Anterior cingulate cortex (tissue), 58 donors: ENCODE measurements around the gene RXFP4.
"Not testable (repeated sequence)": the region's sequence is repeated elsewhere in the genome, so short reads cannot be mapped to it uniquely, and the experiment has no call there.

ENCODE experiments used
- DNase-seq, 58 donors: peaks; one replicate each; lab custom pipeline; 2025; lab: John Stamatoyannopoulos, UW

The RXFP4 gene

GRCh38 chr1:155929057-155929456 is 12.4 kb upstream of the RXFP4 start:
- no peak for DNase-seq

- DNase-seq, result not testable (repeated sequence)
Measured at GRCh38 chr1:155930725-155931124, 10.7 kb upstream of the RXFP4 start.

GRCh38 chr1:155931332-155932038 is 10.0 kb upstream of the RXFP4 start:
- DNase-seq, result no peak

- no peak for DNase-seq
Measured at GRCh38 chr1:155932081-155932480, 9.4 kb upstream of the RXFP4 start.

GRCh38 chr1:155932487-155932886 is 9.0 kb upstream of the RXFP4 start:
- DNase-seq, result no peak

GRCh38 chr1:155933591-155934096 is 7.8 kb upstream of the RXFP4 start:
- DNase-seq, result no peak

GRCh38 chr1:155934097-155934935 is 7.1 kb upstream of the RXFP4 start, which contains the start of gene KHDC4:
Gene KHDC4 (minus strand): TSS chr1:155934413. CDS start chr1:155934373, 40 bp downstream.
- peak; percentile 64 to 98 (median 95) for DNase-seq

GRCh38 chr1:155934936-155935590 is 6.4 kb upstream of the RXFP4 start:
- DNase-seq, result no peak

GRCh38 chr1:155938220-155938627 is 3.2 kb upstream of the RXFP4 start:
- DNase-seq, result peak in 16 of 58 donors; percentile 6 to 78 (median 20)

- no peak for DNase-seq
Measured at GRCh38 chr1:155940482-155940992, 901 bp upstream of the RXFP4 start.

- no peak for DNase-seq
Measured at GRCh38 chr1:155941845-155942531, 550 bp downstream of the RXFP4 start.

GRCh38 chr1:155942578-155943141 is 1.2 kb downstream of the RXFP4 start:
- DNase-seq, result no peak

- DNase-seq, result no peak
Measured at GRCh38 chr1:155944444-155944799, 3.0 kb downstream of the RXFP4 start.

GRCh38 chr1:155946633-155947219 is 5.3 kb downstream of the RXFP4 start:
- no peak for DNase-seq

GRCh38 chr1:155947292-155947691 is 5.9 kb downstream of the RXFP4 start:
- DNase-seq, result no peak

- no peak for DNase-seq
Measured at GRCh38 chr1:155947741-155948140, 6.3 kb downstream of the RXFP4 start.

- no peak for DNase-seq
Measured at GRCh38 chr1:155950829-155951228, 9.4 kb downstream of the RXFP4 start.

- DNase-seq, result no peak
Measured at GRCh38 chr1:155951753-155952504, 10.5 kb downstream of the RXFP4 start.

- no peak for DNase-seq
Measured at GRCh38 chr1:155952505-155952890, 11.1 kb downstream of the RXFP4 start.
